NB4 (cell line): Measurements from ENCODE around the gene SPRED1.

Source experiments
- POLR2A ChIP-seq: IDR thresholded peaks from 2 replicates; pipeline ENCODE4 v1.6.1; 2011; ENCODE audit warnings: mild to moderate bottlenecking; ENCODE audit not compliant: insufficient read length; ENCODE audit errors: extremely low read depth
- TF ChIP-seq, protein P1 (sequence below): IDR thresholded peaks from one replicate; pipeline ENCODE4 v1.5.1; 2012; ENCODE audit warnings: low read depth, low read length

DNA sequence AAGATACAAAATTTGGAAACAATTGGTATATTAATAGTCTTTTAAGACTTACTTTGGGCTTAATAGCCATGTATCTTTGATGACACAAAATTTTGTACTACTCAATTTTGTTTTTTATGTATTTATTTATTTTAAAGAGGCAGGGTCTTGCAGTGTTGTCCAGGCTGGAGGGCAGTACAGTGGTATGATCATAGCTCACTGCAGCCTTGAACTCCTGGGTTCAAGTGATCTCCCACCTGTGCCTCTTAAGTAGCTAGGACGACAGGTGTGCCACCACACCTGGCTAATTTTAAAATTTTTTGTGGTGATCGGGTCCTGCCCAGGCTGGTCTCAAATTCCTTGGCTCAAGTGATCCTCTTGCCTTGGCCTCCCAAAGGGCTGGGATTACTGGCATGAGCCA is 6.5 kb downstream of the SPRED1 start:
- TF ChIP-seq, protein P1, sequence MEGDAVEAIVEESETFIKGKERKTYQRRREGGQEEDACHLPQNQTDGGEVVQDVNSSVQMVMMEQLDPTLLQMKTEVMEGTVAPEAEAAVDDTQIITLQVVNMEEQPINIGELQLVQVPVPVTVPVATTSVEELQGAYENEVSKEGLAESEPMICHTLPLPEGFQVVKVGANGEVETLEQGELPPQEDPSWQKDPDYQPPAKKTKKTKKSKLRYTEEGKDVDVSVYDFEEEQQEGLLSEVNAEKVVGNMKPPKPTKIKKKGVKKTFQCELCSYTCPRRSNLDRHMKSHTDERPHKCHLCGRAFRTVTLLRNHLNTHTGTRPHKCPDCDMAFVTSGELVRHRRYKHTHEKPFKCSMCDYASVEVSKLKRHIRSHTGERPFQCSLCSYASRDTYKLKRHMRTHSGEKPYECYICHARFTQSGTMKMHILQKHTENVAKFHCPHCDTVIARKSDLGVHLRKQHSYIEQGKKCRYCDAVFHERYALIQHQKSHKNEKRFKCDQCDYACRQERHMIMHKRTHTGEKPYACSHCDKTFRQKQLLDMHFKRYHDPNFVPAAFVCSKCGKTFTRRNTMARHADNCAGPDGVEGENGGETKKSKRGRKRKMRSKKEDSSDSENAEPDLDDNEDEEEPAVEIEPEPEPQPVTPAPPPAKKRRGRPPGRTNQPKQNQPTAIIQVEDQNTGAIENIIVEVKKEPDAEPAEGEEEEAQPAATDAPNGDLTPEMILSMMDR: no peak
- no peak for TF ChIP-seq POLR2A
